HepG2 (cell line): ENCODE measurements around the gene GATM. TPM values are rescaled to one million over a fixed set of nuclear protein-coding genes. Genes with fewer than 3 reads are reported as not detected.
A peak's percentile ranks its signal among the peaks of the same experiment; 100 is the strongest.

Source experiments
- ASH2L ChIP-seq: fragments of 300-600, 200-600 bp; sonication (generic); IDR thresholded peaks from 2 replicates; pipeline ENCODE4 v1.7.0; 2017; ENCODE audit warnings: low read depth, mild to moderate bottlenecking, moderate library complexity, mixed read lengths, low read length; ENCODE audit not compliant: insufficient read length
- CC2D1A ChIP-seq: sonication (generic); formaldehyde crosslinking; IDR thresholded peaks from 2 replicates; pipeline ENCODE4 v1.8.1; 2023; ENCODE audit warnings: mild to moderate bottlenecking, missing genetic modification reagents
- CERS6 ChIP-seq: sonication (generic); formaldehyde crosslinking; IDR thresholded peaks from 2 replicates; pipeline ENCODE4 v1.5.0; 2020; ENCODE audit warnings: missing genetic modification reagents
- DDIT3 ChIP-seq: sonication (generic); formaldehyde crosslinking; IDR thresholded peaks from 2 replicates; pipeline ENCODE4 v1.4.0; 2020; ENCODE audit warnings: mild to moderate bottlenecking, missing genetic modification reagents
- DNMT1 ChIP-seq: sonication (generic); formaldehyde crosslinking; IDR thresholded peaks from 2 replicates; pipeline ENCODE4 v1.5.1; 2020; ENCODE audit warnings: mild to moderate bottlenecking, missing genetic modification reagents
- FOXP1 ChIP-seq, 2 experiments: fragments of 450-650 bp in 1 of 2; IDR thresholded peaks; 2 replicates each; pipeline ENCODE4 v1.6.1; 2017 to 2018; ENCODE audit warnings: antibody characterized with exemption in 1 of 2
- HMGXB3 ChIP-seq: sonication (generic); formaldehyde crosslinking; IDR thresholded peaks from 2 replicates; pipeline ENCODE4 v1.4.0; 2020; ENCODE audit warnings: missing genetic modification reagents, borderline replicate concordance
- LBX2 ChIP-seq: sonication (generic); formaldehyde crosslinking; IDR thresholded peaks from 2 replicates; pipeline ENCODE4 v1.5.0; 2020; ENCODE audit warnings: missing genetic modification reagents, mild to moderate bottlenecking, borderline replicate concordance
- MAF1 ChIP-seq: sonication (generic); formaldehyde crosslinking; IDR thresholded peaks from 2 replicates; pipeline ENCODE4 v1.5.0; 2020; ENCODE audit warnings: missing genetic modification reagents, borderline replicate concordance
- MXD1 ChIP-seq: sonication (generic); formaldehyde crosslinking; IDR thresholded peaks from 2 replicates; pipeline ENCODE4 v1.4.0; 2020; ENCODE audit warnings: mild to moderate bottlenecking, missing genetic modification reagents
- SALL1 ChIP-seq: sonication (generic); formaldehyde crosslinking; IDR thresholded peaks from 2 replicates; pipeline ENCODE4 v1.8.0; 2022; ENCODE audit warnings: mild to moderate bottlenecking, missing genetic modification reagents
- SOX5 ChIP-seq: IDR thresholded peaks from 2 replicates; pipeline ENCODE4 v1.6.1; 2016; ENCODE audit warnings: borderline replicate concordance
- ZIK1 ChIP-seq: sonication (generic); formaldehyde crosslinking; IDR thresholded peaks from 2 replicates; pipeline ENCODE4 v1.5.0; 2020; ENCODE audit warnings: mild to moderate bottlenecking, low read depth, missing genetic modification reagents, borderline replicate concordance
- ZNF614 ChIP-seq: IDR thresholded peaks from 2 replicates; pipeline ENCODE4 v1.6.1; 2018; ENCODE audit warnings: missing biosample characterization, missing genetic modification reagents, inconsistent platforms, borderline replicate concordance
- ZNF782 ChIP-seq: sonication (generic); formaldehyde crosslinking; IDR thresholded peaks from 2 replicates; pipeline ENCODE4 v1.4.0; 2020; ENCODE audit warnings: missing genetic modification reagents, mild to moderate bottlenecking, borderline replicate concordance
- ZSCAN22 ChIP-seq: sonication (generic); formaldehyde crosslinking; IDR thresholded peaks from 2 replicates; pipeline ENCODE4 v1.4.0; 2020; ENCODE audit warnings: mild to moderate bottlenecking, missing genetic modification reagents
- ZXDC ChIP-seq: sonication (generic); formaldehyde crosslinking; IDR thresholded peaks from 2 replicates; pipeline ENCODE4 v1.5.0; 2020; ENCODE audit warnings: mild to moderate bottlenecking, missing genetic modification reagents
- ZZZ3 ChIP-seq: sonication (generic); formaldehyde crosslinking; IDR thresholded peaks from 2 replicates; pipeline ENCODE4 v1.4.0; 2020; ENCODE audit warnings: missing genetic modification reagents, mild to moderate bottlenecking, borderline replicate concordance
- polyA plus RNA-seq, 8 experiments: library from polyadenylated mRNA; depleted of rRNA in 3 of 8; stranded (reverse) in 7 of 8; unstranded in 1 of 8; fragments of >200 nt; fragmentation: Illumina TruSeq in 4 of 8; extraction: Trizol in 4 of 8; gene quantifications; 2 replicates each; pipeline versions ENCODE4 v1.2.1 to v1.2.3, GENCODE V29; 2011 to 2016; ENCODE audit warnings: low read depth in 4 of 8, missing spikeins in 1 of 8, mixed read lengths in 1 of 8; ENCODE audit not compliant: insufficient read depth in 1 of 8
- total RNA-seq, 5 experiments: library from RNA; depleted of rRNA; stranded (reverse); fragments of >200 nt; fragmentation: Illumina TruSeq; extraction: Trizol; gene quantifications; 2 replicates each; pipeline ENCODE4 v1.2.3, GENCODE V29; 2016; ENCODE audit warnings: low read depth in 1 of 5

The GATM gene
- total and polyA plus RNA-seq, 2 of the 13 experiments (the other 11 are each of a cell fraction or from before 2014, with no cell fraction given), result 2.1 to 16.8 TPM

- peak; percentile 72; the same call in 1 of the 2 replicates for TF ChIP-seq ZIK1 (CRISPR knock-in tag)
- no peak for TF ChIP-seq DDIT3 (CRISPR knock-in tag)
- TF ChIP-seq ZNF782 (CRISPR knock-in tag), result peak; percentile 24; the same call in 1 of the 2 replicates
- TF ChIP-seq ZXDC (CRISPR knock-in tag), result peak; percentile 26; the same call in 1 of the 2 replicates
- peak; percentile 70; the same call in 1 of the 2 replicates for TF ChIP-seq MAF1
- TF ChIP-seq ZSCAN22 (CRISPR knock-in tag), result no peak
- TF ChIP-seq MXD1 (CRISPR knock-in tag), result peak; percentile 67
- TF ChIP-seq ZZZ3 (CRISPR knock-in tag), result no peak; the same call in 1 of the 2 replicates
- peak; percentile 41; the same call in 1 of the 2 replicates for TF ChIP-seq SOX5 (CRISPR knock-in tag)
- TF ChIP-seq FOXP1 (IDR thresholded peaks at IDR 0.05), result no peak
- peak; percentile 9; the same call in 1 of the 2 replicates for TF ChIP-seq FOXP1 (CRISPR knock-in tag; IDR thresholded peaks at IDR 0.05)
- 0 out of 2 replicates have a peak, but pooled peaks have one; percentile 60 for TF ChIP-seq CC2D1A
- no peak for TF ChIP-seq ZNF614 (CRISPR knock-in tag)
- TF ChIP-seq HMGXB3, result 0 out of 2 replicates have a peak, but pooled peaks have one; percentile 69
- peak; percentile 56 for TF ChIP-seq SALL1
- TF ChIP-seq LBX2 (CRISPR knock-in tag), result peak; percentile 25; the same call in 1 of the 2 replicates
- TF ChIP-seq ASH2L, result peak; percentile 98
- TF ChIP-seq CERS6, result no peak
- peak; percentile 31; the same call in 1 of the 2 replicates for TF ChIP-seq DNMT1
Observed at GRCh38 chr15:45402162-45402954, 24.0 kb upstream of the GATM start (continued).
